ENCODE measurements around the gene STAC3.

STAC3 gene

DNA sequence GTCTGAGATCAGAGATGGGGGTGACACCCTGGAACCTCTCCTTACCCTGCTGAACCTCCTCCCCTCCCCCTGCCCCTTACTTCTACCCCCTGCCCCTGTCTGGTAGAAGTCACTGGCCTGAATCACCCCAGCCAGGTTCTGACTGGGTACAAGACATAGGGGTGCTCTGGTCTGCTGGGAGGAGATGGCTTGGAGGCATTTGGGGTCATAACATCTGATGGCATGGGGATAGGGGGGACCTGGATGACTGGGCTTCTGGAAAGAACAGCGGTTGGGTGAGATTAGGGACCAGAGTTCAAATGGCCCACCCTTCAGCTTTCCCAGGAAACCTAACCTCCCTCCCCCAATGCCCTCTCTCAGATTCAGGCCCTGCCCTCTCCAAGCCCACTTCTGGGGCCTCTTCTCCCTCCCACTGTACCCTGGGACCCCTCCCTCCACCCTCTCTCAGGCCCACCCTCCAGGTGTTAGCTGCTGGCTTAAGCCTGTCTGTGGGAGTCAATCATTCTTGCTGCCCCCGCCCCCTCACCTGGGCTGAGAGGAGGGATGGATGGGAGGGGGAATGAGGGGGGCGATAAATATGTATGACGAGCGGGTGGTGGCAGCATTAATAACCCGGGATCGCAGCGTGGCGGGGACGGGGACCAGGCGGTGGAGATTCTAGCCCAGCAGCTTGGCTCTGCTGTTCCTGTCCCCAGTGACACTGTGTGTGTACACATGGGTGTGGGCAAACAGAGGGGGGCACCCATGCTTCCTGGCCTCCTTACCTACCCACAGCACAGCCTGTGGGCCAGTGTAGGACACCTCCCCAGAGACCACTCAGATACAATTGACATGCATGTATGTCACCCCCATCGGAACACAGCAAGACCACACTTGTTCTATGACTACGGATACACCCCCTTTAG, 28.4 kb downstream of the STAC3 start:
- DNase-seq (ENCODE audit: low spot score), result no peak

DNA sequence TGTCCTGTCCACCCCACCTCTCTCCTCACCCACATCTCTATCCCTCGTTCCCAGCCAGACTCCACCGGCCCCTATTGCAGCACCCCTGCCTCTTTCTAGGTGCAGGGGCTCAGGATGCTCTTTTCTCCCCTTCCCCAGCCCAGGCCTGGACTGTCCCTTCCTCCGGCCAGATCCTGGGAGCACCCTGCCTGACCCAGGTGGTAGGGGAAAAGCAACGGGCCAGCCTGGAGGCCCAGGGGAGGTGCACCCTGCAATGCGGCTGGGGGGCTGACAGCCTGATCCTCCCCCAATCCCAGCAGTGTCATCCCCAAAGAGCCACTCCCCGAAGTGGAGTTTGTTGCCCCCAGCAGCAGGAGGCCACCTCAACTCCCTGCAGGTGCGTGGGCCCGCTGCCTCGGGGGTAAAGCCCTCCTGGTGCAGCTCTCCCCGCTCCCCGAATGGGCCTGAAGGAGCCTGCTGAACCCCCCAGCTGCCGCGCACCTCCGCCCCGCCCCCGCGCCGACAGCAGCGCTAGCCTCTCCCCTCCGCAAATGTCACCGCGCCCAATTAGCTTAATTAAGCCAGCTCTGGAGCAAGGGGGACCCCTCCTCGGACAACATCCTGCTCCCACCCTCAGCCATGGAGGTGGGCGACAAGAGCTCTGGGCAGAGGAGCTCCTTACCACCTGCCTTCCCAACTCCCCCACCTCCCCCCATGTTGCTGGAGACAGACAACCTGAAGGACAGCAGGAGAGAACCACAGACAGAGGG, 29.6 kb downstream of the STAC3 start:
- no peak for DNase-seq (ENCODE audit: low spot score)

DNA sequence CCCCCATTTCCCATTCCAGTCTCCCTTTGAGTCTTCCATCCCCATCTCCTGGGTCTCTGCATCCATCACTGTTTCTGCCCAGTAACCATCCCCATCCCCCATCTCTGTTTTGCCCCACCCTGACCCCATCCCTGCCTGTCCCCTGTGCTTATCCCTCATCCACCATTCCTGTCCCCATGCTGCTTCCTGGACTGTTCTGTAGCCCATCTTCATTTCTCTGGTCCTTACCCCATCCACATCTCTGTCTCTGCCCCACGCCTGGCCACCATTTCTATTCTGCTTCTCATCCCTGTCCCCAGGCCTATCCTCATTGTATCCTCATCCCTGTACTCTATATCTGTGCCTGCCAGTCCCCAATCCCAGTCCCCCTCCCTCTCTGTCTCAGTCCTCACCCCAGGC, 30.2 kb downstream of the STAC3 start:
- no peak for DNase-seq (ENCODE audit: low spot score)

DNA sequence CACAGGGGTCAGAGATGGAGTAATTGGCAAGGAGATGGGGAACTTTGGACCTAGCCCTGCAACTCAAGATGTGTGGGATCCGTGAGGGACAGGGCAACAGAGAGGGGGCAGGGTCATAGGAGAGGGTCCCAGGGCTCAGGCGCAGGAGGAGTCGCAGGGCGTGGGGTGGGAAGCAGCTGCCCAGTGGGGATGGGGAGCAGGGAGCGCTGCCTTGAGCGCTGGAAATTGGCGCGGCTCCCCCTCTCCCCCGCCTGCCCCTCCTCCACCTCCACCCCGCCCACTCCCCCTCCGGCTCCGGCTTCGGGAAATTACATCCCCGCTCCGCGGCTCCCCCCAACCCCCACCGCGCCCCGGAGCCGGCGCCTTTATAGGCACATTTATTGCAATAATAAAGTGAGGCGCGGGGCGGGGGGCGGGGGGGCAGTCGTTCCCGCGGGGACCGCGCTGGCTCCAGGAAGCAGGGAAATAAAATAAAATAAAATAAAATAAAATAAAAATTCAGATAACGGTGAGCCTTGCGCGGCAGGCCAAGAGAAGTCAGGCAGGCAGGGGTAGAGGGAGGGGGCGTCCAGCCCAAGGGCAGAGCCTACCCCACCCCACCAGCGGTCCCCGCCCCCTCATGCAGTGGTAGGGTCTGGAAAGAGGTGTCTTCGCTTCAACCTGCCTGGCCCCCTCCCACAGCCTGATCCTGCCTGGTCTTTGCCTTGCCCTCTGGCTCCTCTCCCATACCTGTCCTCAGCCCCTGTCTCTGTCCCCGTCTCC, 30.8 kb downstream of the STAC3 start:
- no peak for DNase-seq (ENCODE audit: low spot score)

DNA sequence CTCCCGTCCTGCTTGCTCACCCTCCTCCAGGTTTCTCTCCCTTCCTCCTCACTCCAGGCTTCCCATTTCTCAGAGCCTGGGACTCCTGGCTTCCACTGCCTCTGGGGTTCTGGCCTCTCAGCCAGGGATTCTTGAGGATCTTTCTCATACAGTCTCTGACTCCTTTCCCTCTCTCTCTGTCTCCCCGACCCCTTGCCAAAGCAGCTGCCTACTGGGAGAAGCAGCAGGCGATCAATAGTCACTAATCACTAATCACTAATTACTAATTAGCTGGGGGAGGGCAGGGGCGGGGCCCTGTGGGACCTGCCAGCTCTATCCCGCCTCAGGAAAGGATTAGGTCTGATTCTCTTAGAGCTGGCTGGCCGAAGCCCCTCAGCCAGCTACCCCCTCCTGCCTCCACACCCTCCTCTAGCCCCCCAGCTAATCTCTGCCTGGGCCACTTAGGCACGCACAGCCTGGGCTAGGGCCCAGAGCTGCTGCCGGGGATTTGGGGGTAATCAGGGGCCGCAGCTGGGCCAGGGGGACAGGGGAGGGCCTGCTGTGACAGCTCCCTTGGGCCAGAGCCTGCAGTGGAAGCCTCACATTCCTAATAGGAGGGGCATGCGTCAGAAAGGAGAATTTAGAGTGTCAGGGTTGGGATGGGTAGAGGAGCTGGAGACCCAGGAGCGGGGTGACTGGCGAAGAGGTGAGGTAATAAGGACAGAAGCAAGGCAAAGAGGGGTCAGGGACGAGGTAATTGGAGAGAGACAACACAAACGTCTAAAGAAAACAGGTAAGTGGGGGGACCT, 31.6 kb downstream of the STAC3 start:
- DNase-seq (ENCODE audit: low spot score), result no peak

DNA sequence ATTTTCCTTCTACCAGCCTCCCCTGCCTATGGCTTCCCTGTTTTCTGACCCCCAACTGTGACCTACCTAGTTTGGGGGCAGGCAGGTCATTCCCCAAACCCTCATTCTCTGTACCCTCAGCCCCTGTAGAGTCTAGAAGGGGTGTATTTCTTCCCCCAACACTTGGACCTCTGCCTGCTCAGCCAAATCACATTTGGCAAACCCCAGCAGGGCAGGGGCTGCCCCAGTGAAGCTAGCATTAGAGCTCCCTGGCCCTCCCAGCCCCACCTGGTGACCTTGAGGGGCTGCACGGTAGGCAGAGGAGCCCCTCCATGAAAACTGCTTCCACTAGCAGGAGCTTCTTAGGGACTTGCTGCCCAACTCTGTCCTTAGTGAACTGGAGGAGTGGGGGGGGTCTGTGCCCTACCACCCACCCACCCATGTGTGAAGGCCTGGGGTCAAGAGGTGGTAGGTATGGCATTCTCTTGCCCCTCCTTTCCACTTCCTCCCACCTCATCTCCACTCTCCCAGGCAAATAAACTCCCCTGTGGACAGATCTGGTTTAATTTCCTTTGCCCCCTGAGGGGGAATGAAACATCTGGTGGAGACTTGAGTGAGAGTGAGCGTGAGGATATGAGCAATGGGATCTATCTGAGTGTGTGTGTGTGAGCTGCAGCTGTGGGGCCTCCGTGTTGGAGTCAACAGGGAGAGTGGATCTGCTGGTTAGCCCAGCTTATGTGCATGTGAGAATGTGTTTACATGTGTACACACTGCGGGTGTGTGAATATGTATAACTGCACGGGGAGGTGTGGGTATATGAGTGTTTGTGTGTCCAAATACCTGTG, 32.7 kb downstream of the STAC3 start:
- no peak for DNase-seq (ENCODE audit: low spot score)

DNA sequence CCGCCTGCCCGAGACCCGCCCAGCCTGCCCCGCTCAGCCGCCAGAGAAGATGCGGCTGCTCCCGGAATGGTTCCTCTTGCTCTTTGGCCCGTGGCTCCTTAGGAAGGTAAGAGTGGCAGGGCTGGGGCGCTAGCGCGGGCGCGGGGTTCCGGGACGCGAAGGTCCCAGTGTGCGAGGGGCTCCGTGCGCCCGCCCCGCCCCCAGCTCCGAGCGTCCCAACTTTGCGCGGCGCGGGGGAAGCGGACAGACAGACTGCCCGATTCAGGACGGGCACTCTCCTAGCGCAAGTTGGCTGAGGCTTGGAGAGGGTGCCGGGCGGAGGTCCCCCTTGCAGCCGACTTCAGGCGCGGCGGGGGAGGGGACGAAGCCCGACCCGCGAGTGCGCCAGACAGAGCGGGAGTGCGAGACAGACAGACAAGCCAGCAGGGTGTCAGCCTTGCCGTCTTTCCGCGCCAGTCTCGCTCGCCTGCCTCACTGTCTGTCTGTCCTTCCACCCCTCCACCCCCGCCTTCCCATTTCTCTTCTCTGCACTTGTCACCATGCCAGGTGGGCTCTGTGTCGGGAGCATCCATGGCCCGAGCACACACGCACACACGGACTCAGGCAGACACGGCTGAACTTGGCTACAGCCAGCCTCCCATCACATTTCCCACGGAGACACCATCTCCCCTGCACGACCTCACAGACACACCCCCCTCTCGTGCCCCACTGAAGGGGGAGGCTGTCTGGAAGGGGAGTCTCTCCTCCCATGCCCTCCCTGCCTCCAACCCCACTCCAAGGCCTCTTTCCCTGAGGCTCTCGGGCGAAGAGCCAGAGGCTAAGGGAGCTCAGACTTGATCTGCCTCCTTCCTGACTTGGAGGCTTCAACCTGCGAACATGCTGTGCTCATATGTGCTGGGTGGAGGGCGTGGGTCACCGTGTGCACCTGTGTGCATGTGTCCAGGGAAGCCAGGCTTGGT, 33.8 kb downstream of the STAC3 start:
- DNase-seq (ENCODE audit: low spot score), result no peak

DNA sequence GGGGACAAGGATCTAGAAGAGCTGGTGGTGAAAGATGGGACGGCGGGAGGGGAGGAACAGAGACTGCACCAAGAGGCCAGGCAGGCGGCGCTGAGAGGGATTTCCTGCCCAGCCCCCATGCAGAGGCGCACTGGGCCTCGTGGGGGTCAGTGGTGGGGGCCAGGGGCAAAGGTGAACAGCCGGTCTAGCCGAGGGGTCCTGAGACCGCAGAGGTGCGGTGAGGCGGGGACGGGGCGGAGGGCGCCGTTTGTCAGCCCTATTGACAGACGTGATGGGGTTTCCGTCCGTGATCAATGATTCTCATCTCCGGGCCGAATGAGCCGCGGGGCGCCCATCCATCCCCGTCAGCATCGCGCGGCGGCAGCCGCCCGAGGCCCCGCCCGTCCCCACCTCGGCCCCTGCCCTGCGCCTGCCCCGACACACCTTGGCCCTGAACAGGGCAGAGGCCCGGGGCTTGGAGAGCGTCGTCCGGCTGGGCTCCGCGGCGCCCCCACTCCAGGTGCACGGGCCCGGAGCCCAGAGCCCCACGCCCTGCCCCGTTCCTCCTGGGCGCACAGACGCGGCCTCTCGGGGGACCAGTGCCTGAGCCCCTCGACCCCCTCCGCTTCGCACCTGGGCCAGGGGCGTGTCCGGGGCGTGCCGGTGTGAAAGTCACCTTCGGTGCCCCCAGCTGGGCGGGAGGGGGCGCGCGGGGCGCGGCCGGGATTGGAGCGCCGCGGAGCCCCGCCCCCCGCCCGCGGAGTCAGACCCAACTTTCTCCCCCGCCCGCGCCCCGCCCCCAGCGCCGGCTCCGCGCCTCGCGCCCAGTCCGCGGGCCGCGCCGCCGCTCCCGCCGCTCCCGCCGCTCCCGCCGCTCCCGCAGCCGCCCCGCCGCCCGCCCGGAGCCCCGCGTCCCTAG, 34.7 kb downstream of the STAC3 start, which contains the start of gene NXPH4:
Gene NXPH4 (plus strand): TSS at position 781 of the 898 bp plus-strand sequence. CDS start 176 bp downstream, outside the sequence.
- DNase-seq (ENCODE audit: low spot score), result peak; percentile 68

DNA sequence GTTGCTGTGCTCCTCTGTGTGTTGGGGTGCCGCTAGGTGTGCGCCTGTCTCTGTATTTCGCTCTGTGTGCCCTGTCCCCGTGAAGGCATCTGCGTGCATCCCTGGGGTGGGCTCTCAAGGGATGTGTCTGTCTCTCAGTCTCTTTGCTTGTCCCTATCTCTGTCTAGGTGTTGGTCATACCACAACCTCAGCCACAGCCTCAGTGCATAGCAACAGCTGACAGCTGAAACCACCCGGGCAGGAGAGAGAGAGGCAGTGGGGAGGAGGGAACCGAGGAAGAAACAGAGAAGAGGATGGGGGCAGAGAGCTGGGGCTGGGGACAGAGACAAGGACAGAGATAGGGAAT, 35.3 kb downstream of the STAC3 start:
- DNase-seq (ENCODE audit: low spot score), result no peak

DNA sequence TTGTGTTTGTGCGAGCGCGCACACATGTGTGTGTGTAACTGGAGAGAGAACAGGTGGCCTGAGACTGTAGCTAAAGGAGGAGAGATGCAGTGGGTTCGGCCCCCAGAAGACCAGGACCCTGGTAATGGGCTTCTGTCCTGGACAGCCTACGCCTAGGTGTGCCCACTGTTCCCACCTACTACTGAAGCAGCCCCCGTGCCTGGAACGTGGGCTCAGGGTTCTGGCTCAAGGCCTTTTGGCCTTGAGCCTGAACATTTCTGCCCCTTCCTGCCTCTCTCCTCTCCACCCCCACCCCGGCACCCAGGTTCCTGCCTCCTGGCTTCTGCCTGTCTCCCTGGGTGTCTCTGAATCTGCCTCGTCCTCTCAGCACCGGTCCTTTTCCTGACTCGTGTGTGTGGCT, 35.9 kb downstream of the STAC3 start:
- no peak for DNase-seq (ENCODE audit: low spot score)

DNA sequence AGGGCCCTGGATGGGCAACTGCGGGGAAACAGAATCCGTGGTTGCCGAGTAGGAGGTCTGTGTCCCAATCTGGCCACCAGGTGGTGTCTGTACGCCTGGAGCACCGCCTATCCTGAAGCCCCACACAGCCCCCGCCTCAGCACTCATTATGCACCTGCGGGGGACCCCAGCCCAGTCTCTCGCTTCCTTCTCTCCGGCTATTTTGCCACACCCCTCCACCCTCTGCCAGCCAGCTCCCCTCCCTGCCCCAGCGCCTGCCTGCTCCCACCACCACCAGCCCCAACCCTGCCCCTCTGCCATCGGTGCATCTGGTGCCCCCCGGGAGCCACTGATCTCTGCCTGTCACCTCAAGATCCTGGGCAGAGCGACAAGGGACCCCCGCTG, 36.6 kb downstream of the STAC3 start:
- DNase-seq (ENCODE audit: low spot score), result peak; percentile 77

DNA sequence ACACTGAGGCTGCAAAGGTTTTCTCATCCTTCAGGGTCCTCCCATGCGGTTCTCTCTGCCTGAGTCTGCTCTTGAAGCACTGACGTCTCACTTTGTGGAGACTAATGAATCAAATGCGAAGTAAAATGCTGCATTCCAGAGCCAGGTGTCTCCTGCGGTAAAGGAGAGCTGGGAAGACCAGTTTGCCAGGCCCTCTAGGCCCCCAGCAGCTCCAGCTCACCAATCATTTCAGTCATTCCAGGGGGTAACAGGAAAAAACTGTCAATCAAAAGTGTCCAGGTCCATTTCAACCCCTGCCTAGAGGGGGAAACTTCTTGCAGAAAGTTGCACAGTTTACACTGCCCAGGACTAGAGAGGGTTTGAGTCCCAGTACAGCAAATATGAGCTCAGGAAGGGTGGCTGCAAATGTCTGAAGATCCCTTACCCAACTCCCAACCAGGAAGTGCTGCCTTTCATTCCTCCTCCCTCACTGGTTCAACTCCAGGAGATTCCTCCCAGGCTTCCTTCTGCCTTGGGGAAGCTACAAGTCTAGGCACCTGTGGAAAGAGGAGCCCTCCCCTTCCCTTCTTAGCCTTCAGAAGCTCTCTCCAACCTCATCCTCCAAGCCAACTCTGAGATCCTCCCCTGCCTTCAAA, 37.1 kb downstream of the STAC3 start:
- DNase-seq (ENCODE audit: low spot score), result no peak

DNA sequence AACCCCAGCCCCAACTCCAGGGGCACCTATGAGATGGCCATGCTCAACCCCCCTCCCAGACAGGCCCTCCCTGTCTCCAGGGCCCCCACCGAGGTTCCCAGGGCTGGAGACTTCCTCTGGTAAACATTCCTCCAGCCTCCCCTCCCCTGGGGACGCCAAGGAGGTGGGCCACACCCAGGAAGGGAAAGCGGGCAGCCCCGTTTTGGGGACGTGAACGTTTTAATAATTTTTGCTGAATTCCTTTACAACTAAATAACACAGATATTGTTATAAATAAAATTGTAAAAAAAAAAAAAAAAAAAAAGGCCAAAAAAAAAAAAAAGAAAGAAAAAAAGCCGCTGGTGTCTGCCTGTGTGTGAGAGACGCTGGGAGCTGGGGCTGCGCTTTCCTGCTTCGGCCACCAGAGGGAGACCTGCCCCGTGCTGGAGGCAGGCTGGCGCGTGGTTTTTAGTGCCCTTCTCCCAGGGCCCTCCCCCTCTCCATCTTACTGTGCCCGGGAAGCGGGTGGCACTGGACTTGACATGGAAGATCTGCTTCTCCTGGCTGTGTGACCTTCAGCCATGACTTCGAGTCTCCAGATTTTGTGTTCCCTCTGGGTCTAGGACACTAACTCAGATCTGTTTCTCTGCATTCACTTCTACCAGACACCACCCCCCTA, 37.8 kb downstream of the STAC3 start:
- peak; percentile 91 for DNase-seq (ENCODE audit: low spot score)

DNA sequence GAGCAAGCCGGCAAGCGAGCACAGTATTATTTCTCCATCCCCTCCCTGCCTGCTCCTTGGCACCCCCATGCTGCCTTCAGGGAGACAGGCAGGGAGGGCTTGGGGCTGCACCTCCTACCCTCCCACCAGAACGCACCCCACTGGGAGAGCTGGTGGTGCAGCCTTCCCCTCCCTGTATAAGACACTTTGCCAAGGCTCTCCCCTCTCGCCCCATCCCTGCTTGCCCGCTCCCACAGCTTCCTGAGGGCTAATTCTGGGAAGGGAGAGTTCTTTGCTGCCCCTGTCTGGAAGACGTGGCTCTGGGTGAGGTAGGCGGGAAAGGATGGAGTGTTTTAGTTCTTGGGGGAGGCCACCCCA, 38.3 kb downstream of the STAC3 start:
- DNase-seq (ENCODE audit: low spot score), result no peak

DNA sequence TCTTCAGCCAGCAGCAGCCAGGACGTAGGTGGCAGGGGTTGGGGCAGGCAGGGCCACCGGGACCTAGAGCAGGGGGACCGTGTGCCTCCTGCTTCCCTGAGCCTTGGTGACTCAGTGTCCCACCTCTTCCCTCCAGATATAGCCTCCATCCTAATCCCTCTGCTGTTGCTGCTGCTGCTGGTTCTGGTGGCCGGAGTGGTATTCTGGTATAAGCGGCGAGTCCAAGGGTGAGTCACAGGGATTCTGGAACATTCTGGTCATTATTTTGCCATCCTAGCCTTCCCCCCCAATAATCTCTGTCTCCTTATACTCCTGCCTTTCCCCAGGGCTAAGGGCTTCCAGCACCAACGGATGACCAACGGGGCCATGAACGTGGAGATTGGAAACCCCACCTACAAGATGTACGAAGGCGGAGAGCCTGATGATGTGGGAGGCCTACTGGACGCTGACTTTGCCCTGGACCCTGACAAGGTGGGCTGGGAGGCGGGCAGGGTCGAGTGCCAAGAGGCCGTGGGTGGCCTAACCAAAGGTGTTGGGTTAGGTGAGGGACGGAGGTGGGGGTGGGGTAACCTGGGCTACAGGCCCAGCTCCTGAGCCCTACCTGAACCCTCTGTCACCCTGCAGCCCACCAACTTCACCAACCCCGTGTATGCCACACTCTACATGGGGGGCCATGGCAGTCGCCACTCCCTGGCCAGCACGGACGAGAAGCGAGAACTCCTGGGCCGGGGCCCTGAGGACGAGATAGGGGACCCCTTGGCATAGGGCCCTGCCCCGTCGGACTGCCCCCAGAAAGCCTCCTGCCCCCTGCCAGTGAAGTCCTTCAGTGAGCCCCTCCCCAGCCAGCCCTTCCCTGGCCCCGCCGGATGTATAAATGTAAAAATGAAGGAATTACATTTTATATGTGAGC, 38.9 kb downstream of the STAC3 start:
- no peak for DNase-seq (ENCODE audit: low spot score)

DNA sequence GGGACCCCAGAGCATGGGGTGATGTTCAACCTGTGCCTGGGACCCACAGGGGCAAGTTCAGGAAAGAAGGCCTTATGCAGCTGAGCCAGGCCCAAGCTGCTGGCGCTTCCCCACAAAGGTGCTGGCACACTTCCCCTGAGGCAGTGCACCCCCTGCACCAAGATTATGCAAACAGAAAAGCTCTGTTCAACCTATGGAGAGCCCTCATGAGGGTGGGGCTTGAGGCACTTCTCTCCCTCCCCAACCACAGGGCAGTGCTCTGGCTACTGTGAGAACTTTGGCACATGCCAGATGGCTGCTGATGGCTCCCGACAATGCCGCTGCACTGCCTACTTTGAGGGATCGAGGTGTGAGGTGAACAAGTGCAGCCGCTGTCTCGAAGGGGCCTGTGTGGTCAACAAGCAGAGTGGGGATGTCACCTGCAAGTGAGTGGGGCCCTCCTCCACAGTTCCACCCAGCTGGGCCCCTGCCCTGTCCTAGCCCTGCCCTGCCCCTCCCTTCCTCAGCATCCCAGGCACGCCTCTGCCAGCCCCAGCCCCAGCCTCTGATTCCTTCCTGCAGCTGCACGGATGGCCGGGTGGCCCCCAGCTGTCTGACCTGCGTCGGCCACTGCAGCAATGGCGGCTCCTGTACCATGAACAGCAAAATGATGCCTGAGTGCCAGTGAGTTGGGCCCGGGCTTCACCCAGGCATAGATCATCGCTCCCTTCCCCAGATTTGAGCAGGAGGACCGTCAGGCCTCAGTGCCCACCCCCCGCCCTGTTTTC, 39.9 kb downstream of the STAC3 start:
- no peak for DNase-seq (ENCODE audit: low spot score)

Measured in LoVo (cell line).